ENCODE data around the gene PACRG. TPM values are rescaled to one million over a fixed set of nuclear protein-coding genes. Genes with fewer than 3 reads are reported as not detected.
A peak's percentile ranks its signal among the peaks of the same experiment; 100 is the strongest.

Gene PACRG
- total and polyA plus RNA-seq, 2 of the 8 experiments (the other 6 are each of a cell fraction or from before 2014, with no cell fraction given), result 0.44 to 0.54 TPM

GRCh38 chr6:163057260-163057659 is 329.5 kb downstream of the PACRG start:
- Histone ChIP-seq H3K23ac (ENCODE audit: insufficient read length) (no peak overlapping the region), H3K56ac (replicated peaks; ENCODE audit: insufficient read length, low read depth, low read length) (no peak overlapping the region), H2BK5ac (ENCODE audit: low read depth, low read length) (no peak overlapping the region), H3K27ac (ENCODE audit: low read depth, low read length) (no peak overlapping the region), H3K4me2 (ENCODE audit: insufficient read depth in 1 of 2, low read depth in 2 of 2, low read length in 2 of 2) (no peak overlapping the region), H4K91ac (replicated peaks; ENCODE audit: insufficient read length, low read length) (no peak overlapping the region), H3K4me1 (replicated peaks in 1 of 4; ENCODE audit: control insufficient read depth in 3 of 4, insufficient read depth in 4 of 4, low read length in 3 of 4) (no peaks in the 10 kb centered on the region), H3K18ac (ENCODE audit: extremely low read depth, low read length) (no peak overlapping the region), H3K14ac (ENCODE audit: insufficient read length) (no peak overlapping the region), H2AK5ac (ENCODE audit: low read depth, low read length) (no peak overlapping the region), H3K9me3 (ENCODE audit: insufficient read depth in 2 of 2, low read depth in 1 of 2, low read length in 1 of 2) (no peaks in the 10 kb centered on the region), H3K79me1 (ENCODE audit: low read depth, low read length) (no peaks in the 10 kb centered on the region), H2AFZ (ENCODE audit: low read length) (no peak overlapping the region), H4K8ac (ENCODE audit: extremely low read depth, insufficient read depth, low read length) (no peak overlapping the region), H2BK15ac (ENCODE audit: low read length) (no peak overlapping the region), H2BK20ac (ENCODE audit: low read length) (no peak overlapping the region), H3K9ac (replicated peaks in 1 of 4; ENCODE audit: extremely low read depth in 1 of 4, low read depth in 3 of 4, low read length in 3 of 4) (no peak overlapping the region), H3K27me3 (replicated peaks in 1 of 4; ENCODE audit: control insufficient read depth in 3 of 4, extremely low read depth in 1 of 4, insufficient read depth in 3 of 4, low read length in 3 of 4) (no peaks in the 10 kb centered on the region), H3K4ac (replicated peaks; ENCODE audit: insufficient read length, low read depth, low read length) (no peak overlapping the region), H3K36me3 (ENCODE audit: control insufficient read depth in 2 of 4, insufficient read depth in 4 of 4, low read length in 3 of 4) (no peaks in the 10 kb centered on the region), H2BK12ac (ENCODE audit: low read depth, low read length) (no peak overlapping the region), H3K4me3 (ENCODE audit: extremely low read depth in 1 of 4, insufficient read depth in 2 of 4, low read depth in 3 of 4, low read length in 4 of 4) (no peak overlapping the region), H3K79me2 (ENCODE audit: control insufficient read depth in 1 of 2, insufficient read depth in 2 of 2, low read length in 2 of 2) (no peaks in the 10 kb centered on the region), H2BK120ac (replicated peaks; ENCODE audit: low read depth, low read length) (no peak overlapping the region), H4K20me1 (replicated peaks in 1 of 2; ENCODE audit: control insufficient read depth in 1 of 2, insufficient read depth in 2 of 2, low read length in 2 of 2) (no peaks in the 10 kb centered on the region), H4K5ac (ENCODE audit: insufficient read length, low read depth, low read length) (no peak overlapping the region), H3K23me2 (ENCODE audit: low read depth, low read length) (no peaks in the 10 kb centered on the region)
- TF ChIP-seq CEBPB (IDR thresholded peaks at IDR 0.05; ENCODE audit: low read depth, low read length) (peak; percentile 89), POU5F1 (IDR thresholded peaks at IDR 0.05; ENCODE audit: low read depth, low read length) (no peak)
- no peak for DNase-seq (ENCODE audit: low read depth in 1 of 2, low spot score in 2 of 2)
- FAIRE-seq, result no peak
- CTCF ChIA-PET (ENCODE audit: partially characterized antibody), result no interaction called here
- WGBS, 2 experiments (ENCODE audit: extremely low coverage in 1 of 2, insufficient coverage in 1 of 2, insufficient read length in 1 of 2, insufficient replicate concordance in 2 of 2, low coverage in 1 of 2, low lambda C conversion rate in 2 of 2, missing lambda C conversion rate in 1 of 2), result 92% methylated on average over 2 of the region's 2 CpGs; no CpG with 5 or more reads in 1 of the 2 experiments
- POLR2A ChIA-PET (ENCODE audit: partially characterized antibody), result no interaction called here
